Suprapubic skin (tissue), 3 donors: ENCODE results near the gene MMD.

ENCODE experiments used
- EP300 ChIP-seq: sonication (generic); formaldehyde crosslinking; IDR thresholded peaks from one replicate; pipeline ENCODE4 v1.6.1; 2017; ENCODE audit warnings: antibody characterized with exemption
- POLR2A ChIP-seq, 2 donors: fragments of 450-650 bp; IDR thresholded peaks; one replicate each; pipeline ENCODE4 v1.6.1; 2017; ENCODE audit warnings: antibody characterized with exemption in 2 of 2, mild to moderate bottlenecking in 2 of 2, moderate library complexity in 2 of 2
- TF ChIP-seq, protein P1 (sequence below), 2 donors: fragments of 200-600 bp in 1 of 2; fragments of 450-650 bp in 1 of 2; sonication (generic) in 1 of 2; IDR thresholded peaks; one replicate each; pipeline ENCODE4 v1.5.1; 2016 to 2019; ENCODE audit warnings: antibody characterized with exemption in 2 of 2, mild to moderate bottlenecking in 1 of 2, moderate library complexity in 1 of 2

DNA sequence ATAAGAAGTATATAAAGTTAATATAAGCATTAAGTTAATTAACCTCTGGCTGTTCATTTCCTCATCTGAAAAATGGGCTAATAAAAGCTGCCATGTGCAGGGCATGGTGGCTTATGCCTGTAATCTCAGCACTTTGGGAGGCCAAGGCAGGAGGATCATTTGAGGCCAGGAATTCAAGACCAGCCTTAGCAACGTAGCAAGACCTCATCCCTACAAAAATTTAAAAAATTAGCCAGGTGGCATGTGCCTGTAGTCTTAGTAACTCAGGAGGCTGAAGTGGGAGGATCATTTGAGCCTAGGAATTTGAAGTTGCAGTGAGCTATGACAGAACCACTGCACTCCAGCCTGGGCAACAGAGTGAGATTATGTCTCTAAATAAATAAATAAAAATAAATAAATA lies 40.6 kb upstream of the MMD start:
- TF ChIP-seq, protein P1, sequence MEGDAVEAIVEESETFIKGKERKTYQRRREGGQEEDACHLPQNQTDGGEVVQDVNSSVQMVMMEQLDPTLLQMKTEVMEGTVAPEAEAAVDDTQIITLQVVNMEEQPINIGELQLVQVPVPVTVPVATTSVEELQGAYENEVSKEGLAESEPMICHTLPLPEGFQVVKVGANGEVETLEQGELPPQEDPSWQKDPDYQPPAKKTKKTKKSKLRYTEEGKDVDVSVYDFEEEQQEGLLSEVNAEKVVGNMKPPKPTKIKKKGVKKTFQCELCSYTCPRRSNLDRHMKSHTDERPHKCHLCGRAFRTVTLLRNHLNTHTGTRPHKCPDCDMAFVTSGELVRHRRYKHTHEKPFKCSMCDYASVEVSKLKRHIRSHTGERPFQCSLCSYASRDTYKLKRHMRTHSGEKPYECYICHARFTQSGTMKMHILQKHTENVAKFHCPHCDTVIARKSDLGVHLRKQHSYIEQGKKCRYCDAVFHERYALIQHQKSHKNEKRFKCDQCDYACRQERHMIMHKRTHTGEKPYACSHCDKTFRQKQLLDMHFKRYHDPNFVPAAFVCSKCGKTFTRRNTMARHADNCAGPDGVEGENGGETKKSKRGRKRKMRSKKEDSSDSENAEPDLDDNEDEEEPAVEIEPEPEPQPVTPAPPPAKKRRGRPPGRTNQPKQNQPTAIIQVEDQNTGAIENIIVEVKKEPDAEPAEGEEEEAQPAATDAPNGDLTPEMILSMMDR (IDR thresholded peaks at IDR 0.05): no peak
- no peak for TF ChIP-seq POLR2A (IDR thresholded peaks at IDR 0.05)
- no peak for TF ChIP-seq EP300
